H9 (cell line): ENCODE results near the gene RRP36. TPM values are rescaled to one million over a fixed set of nuclear protein-coding genes. Genes with fewer than 3 reads are reported as not detected.

ENCODE experiments used
- DNase-seq: peaks from one replicate; pipeline ENCODE4 v3.0.0-alpha.2; 2017
- H2AFZ ChIP-seq: one replicate; pipeline ENCODE4 v1.6.1; 2013; ENCODE audit warnings: mild to moderate bottlenecking, low read length, control low read depth, moderate library complexity
- H2AK5ac ChIP-seq: 2 replicates; pipeline ENCODE4 v1.6.1; 2013; ENCODE audit warnings: low read length, control low read depth, mixed read lengths; ENCODE audit not compliant: insufficient read length
- H2BK120ac ChIP-seq: one replicate; pipeline ENCODE4 v1.6.1; 2013; ENCODE audit warnings: low read depth, mild to moderate bottlenecking, low read length, control low read depth, inconsistent platforms; ENCODE audit not compliant: poor library complexity, severe bottlenecking
- H2BK12ac ChIP-seq: 2 replicates; pipeline ENCODE4 v1.6.1; 2013; ENCODE audit warnings: low read length, control low read depth, mixed read lengths, low read depth; ENCODE audit not compliant: insufficient read length
- H2BK15ac ChIP-seq: 2 replicates; pipeline ENCODE4 v1.6.1; 2013; ENCODE audit warnings: low read depth, low read length, control low read depth
- H2BK20ac ChIP-seq: one replicate; pipeline ENCODE4 v1.6.1; 2013; ENCODE audit warnings: low read depth, mild to moderate bottlenecking, low read length, control low read depth, inconsistent platforms; ENCODE audit not compliant: poor library complexity, severe bottlenecking
- H2BK5ac ChIP-seq: 2 replicates; pipeline ENCODE4 v1.6.1; 2013; ENCODE audit warnings: low read length, control low read depth, mixed read lengths; ENCODE audit not compliant: insufficient read length
- H3K14ac ChIP-seq: 2 replicates; pipeline ENCODE4 v1.6.1; 2013; ENCODE audit warnings: low read length, control low read depth; ENCODE audit not compliant: insufficient read depth
- H3K18ac ChIP-seq: 2 replicates; pipeline ENCODE4 v1.6.1; 2013; ENCODE audit warnings: low read depth, mild to moderate bottlenecking, mixed read lengths, low read length, control low read depth; ENCODE audit not compliant: insufficient read length
- H3K23ac ChIP-seq: 2 replicates; pipeline ENCODE4 v1.6.1; 2013; ENCODE audit warnings: low read length, control low read depth, mixed read lengths, low read depth; ENCODE audit not compliant: insufficient read length
- H3K23me2 ChIP-seq: 2 replicates; pipeline ENCODE4 v1.6.1; 2013; ENCODE audit warnings: low read depth, mild to moderate bottlenecking, mixed read lengths, low read length, control low read depth; ENCODE audit not compliant: insufficient read length, poor library complexity, severe bottlenecking
- H3K27ac ChIP-seq: 2 replicates; pipeline ENCODE4 v1.5.1; 2013; ENCODE audit warnings: low read length, control low read depth, mixed read lengths, low read depth; ENCODE audit not compliant: insufficient read length
- H3K27me3 ChIP-seq: 2 replicates; pipeline ENCODE4 v1.6.1; 2013; ENCODE audit warnings: low read length, control low read depth, inconsistent platforms; ENCODE audit not compliant: insufficient read depth
- H3K4ac ChIP-seq: 2 replicates; pipeline ENCODE4 v1.6.1; 2013; ENCODE audit warnings: low read depth, mild to moderate bottlenecking, control low read depth, inconsistent platforms, low read length, moderate library complexity
- H3K4me1 ChIP-seq: 2 replicates; pipeline ENCODE4 v1.6.1; 2013; ENCODE audit warnings: low read length, control low read depth, inconsistent platforms; ENCODE audit not compliant: insufficient read depth
- H3K4me2 ChIP-seq: 2 replicates; pipeline ENCODE4 v1.6.1; 2013; ENCODE audit warnings: low read length, control low read depth, mixed read lengths; ENCODE audit not compliant: insufficient read length, insufficient read depth
- H3K56ac ChIP-seq: 2 replicates; pipeline ENCODE4 v1.6.1; 2013; ENCODE audit warnings: low read depth, mild to moderate bottlenecking, mixed read lengths, low read length, control low read depth; ENCODE audit not compliant: insufficient read length
- H3K79me1 ChIP-seq: 2 replicates; pipeline ENCODE4 v1.6.1; 2013; ENCODE audit warnings: low read depth, mild to moderate bottlenecking, moderate library complexity, low read length, control low read depth, inconsistent platforms; ENCODE audit not compliant: insufficient read depth, poor library complexity, severe bottlenecking
- H3K79me2 ChIP-seq: 2 replicates; pipeline ENCODE4 v1.6.1; 2013; ENCODE audit warnings: low read length, control low read depth, inconsistent platforms; ENCODE audit not compliant: insufficient read depth
- H3K9ac ChIP-seq: 2 replicates; pipeline ENCODE4 v1.6.1; 2013; ENCODE audit warnings: low read length, control low read depth, mixed read lengths; ENCODE audit not compliant: insufficient read length; ENCODE audit errors: extremely low read depth
- H3K9me3 ChIP-seq: one replicate; pipeline ENCODE4 v1.6.1; 2013; ENCODE audit warnings: low read depth, low read length, inconsistent platforms; ENCODE audit not compliant: control insufficient read depth
- H3T11ph ChIP-seq: one replicate; pipeline ENCODE4 v1.6.1; 2013; ENCODE audit warnings: mild to moderate bottlenecking, low read length, control low read depth, inconsistent platforms
- H4K20me1 ChIP-seq: one replicate; pipeline ENCODE4 v1.6.1; 2013; ENCODE audit not compliant: control insufficient read depth, insufficient read length, insufficient read depth
- H4K5ac ChIP-seq: 2 replicates; pipeline ENCODE4 v1.6.1; 2013; ENCODE audit warnings: low read depth, mild to moderate bottlenecking, mixed read lengths, low read length, control low read depth; ENCODE audit not compliant: insufficient read length
- H4K8ac ChIP-seq: replicated peaks from 2 replicates; pipeline ENCODE4 v1.6.1; 2013; ENCODE audit warnings: low read length, control low read depth, mixed read lengths, low read depth; ENCODE audit not compliant: insufficient read length
- H4K91ac ChIP-seq: 2 replicates; pipeline ENCODE4 v1.6.1; 2013; ENCODE audit warnings: low read depth, mild to moderate bottlenecking, moderate library complexity, mixed read lengths, low read length, control low read depth; ENCODE audit not compliant: insufficient read length
- H3K27ac Mint-ChIP-seq, 3 experiments: 2 replicates in 2 of 3; 3 replicates in 1 of 3; pipeline ENCODE4 v1.8.0; 2020 to 2021; ENCODE audit warnings: mixed read lengths in 3 of 3, mild to moderate bottlenecking in 1 of 3, moderate library complexity in 1 of 3
- H3K27me3 Mint-ChIP-seq: 2 replicates; pipeline ENCODE4 v1.8.0; 2021; ENCODE audit warnings: low read depth, mild to moderate bottlenecking, moderate library complexity, mixed read lengths
- H3K36me3 Mint-ChIP-seq, 3 experiments: 2 replicates in 2 of 3; 3 replicates in 1 of 3; pipeline ENCODE4 v1.8.0; 2020 to 2021; ENCODE audit warnings: low read depth in 3 of 3, mixed read lengths in 3 of 3; ENCODE audit not compliant: insufficient read depth in 1 of 3
- H3K4me1 Mint-ChIP-seq, 2 experiments: 2 replicates each; pipeline ENCODE4 v1.8.0; 2020; ENCODE audit warnings: mixed read lengths in 2 of 2
- H3K4me3 Mint-ChIP-seq, 2 experiments: 2 replicates in 1 of 2; 3 replicates in 1 of 2; pipeline ENCODE4 v1.8.0; 2020 to 2021; ENCODE audit warnings: mild to moderate bottlenecking in 2 of 2, mixed read lengths in 2 of 2, moderate library complexity in 1 of 2
- H3K9me3 Mint-ChIP-seq, 2 experiments: 2 replicates in 1 of 2; 3 replicates in 1 of 2; pipeline ENCODE4 v1.8.0; 2020; ENCODE audit warnings: mild to moderate bottlenecking in 2 of 2, mixed read lengths in 2 of 2, moderate library complexity in 1 of 2
- CTCF ChIP-seq: fragments of 200-600 bp; sonication (generic); conservative IDR thresholded peaks from 3 replicates; pipeline ENCODE4 v1.8.0; 2021; ENCODE audit warnings: antibody characterized with exemption, mild to moderate bottlenecking
- WGBS: extraction: QIAGEN DNeasy Blood & Tissue Kit; methylation state at CpG from one replicate; pipeline ENCODE4 v1.1.7; 2013; ENCODE audit warnings: missing lambda C conversion rate, low lambda C conversion rate, mixed read lengths; ENCODE audit not compliant: insufficient read length; ENCODE audit errors: extremely low coverage; 5-methylcytosine and 5-hydroxymethylcytosine counted together
- total RNA-seq: library from RNA; stranded (reverse); gene quantifications from 2 replicates; pipeline ENCODE4 v1.2.1, GENCODE V29; 2021

RRP36 gene
- total RNA-seq, 1 experiment from 2014 or later = 117 TPM

GRCh38 chr6:43074847-43075669 lies 53.6 kb downstream of the RRP36 start:
- whole genome bisulfite sequencing = no CpG with 5 or more reads among the region's 6 CpGs
- H3K79me1 ChIP-seq = peaks cover 7% of the 10 kb centered on the region
- Mint-ChIP-seq H3K4me3 (peak overlapping the region; percentile 72 to 81), H3K27ac (no peak overlapping the region), H3K36me3 (peaks cover 10 to 23% (median 22%) of the 10 kb centered on the region in 3 experiments), H3K4me1 (peaks cover 30 to 63% of the 10 kb centered on the region in 2 experiments), H3K9me3 (no peaks in the 10 kb centered on the region), H3K27me3 (no peaks in the 10 kb centered on the region)
- no peak overlapping the region for H2BK20ac ChIP-seq
- no peak overlapping the region for H3K27ac ChIP-seq
- H4K5ac ChIP-seq = no peak overlapping the region
- H3K79me2 ChIP-seq = peaks cover 17% of the 10 kb centered on the region; the same call in 1 of the 2 replicates
- H2BK15ac ChIP-seq = no peak overlapping the region
- H4K8ac ChIP-seq = no peak overlapping the region
- no peak overlapping the region for H3K56ac ChIP-seq
- no peak overlapping the region for H4K91ac ChIP-seq
- H2BK5ac ChIP-seq = no peak overlapping the region
- H3K4me1 ChIP-seq = peaks cover 13% of the 10 kb centered on the region
- H3K18ac ChIP-seq = no peak overlapping the region
- no peak overlapping the region for H2BK120ac ChIP-seq
- no peak for DNase-seq
- no peak overlapping the region for H3K14ac ChIP-seq
- H3K4ac ChIP-seq = no peak overlapping the region
- H3K23ac ChIP-seq = no peak overlapping the region
- no peak overlapping the region for H2BK12ac ChIP-seq
- H4K20me1 ChIP-seq = no peaks in the 10 kb centered on the region
- no peaks in the 10 kb centered on the region for H3K9me3 ChIP-seq
- peak overlapping the region; percentile 60 for H3K4me2 ChIP-seq
- H3K23me2 ChIP-seq = peaks cover 10% of the 10 kb centered on the region
- H2AFZ ChIP-seq = no peak overlapping the region
- no peak overlapping the region for H3T11ph ChIP-seq
- H3K9ac ChIP-seq = no peak overlapping the region
- no peak overlapping the region for H2AK5ac ChIP-seq
- no peaks in the 10 kb centered on the region for H3K27me3 ChIP-seq
- TF ChIP-seq CTCF = no peak
